ENCODE data around the gene GOLGA6D.
"Not testable (repeated sequence)": the region's sequence is repeated elsewhere in the genome, so short reads cannot be mapped to it uniquely, and the experiment has no call there.

GOLGA6D gene

DNA sequence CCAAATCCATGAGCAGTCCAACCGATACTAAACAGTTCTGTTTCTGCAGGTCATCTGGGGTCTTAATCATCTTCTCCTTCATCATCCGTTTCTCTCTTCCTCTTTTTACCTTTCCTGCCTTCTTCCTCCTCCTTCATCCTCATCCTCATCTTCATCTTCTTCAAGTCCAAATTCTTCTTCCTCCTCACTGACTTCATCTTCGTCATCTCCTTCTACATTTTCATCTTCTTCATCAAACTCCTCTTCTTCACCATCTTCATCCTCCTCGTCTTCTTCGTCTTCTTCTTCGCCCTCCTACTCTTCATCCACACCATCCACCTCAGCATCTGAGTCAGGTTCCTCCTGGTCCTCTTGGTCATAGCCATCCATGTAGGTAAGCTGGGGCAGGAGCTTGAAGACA is 39.1 kb downstream of the GOLGA6D start:
- TF ChIP-seq PAX5 (IDR thresholded peaks at IDR 0.05; ENCODE audit: insufficient read depth, low read length, severe bottlenecking) = no peak
- TF ChIP-seq POLR2A (IDR thresholded peaks at IDR 0.05; ENCODE audit: low read depth, low read length) = no peak
- TF ChIP-seq POU2F2 (IDR thresholded peaks at IDR 0.05; ENCODE audit: low read depth, low read length) = no peak
- no peak for TF ChIP-seq TAF1 (IDR thresholded peaks at IDR 0.05; ENCODE audit: low read depth, low read length)
- TF ChIP-seq SPI1 (IDR thresholded peaks at IDR 0.05; ENCODE audit: low read depth, low read length) = 0 out of 2 replicates have a peak, but pooled peaks have one; percentile 14
- DNase-seq (ENCODE audit: insufficient read length, low spot score) (no peak), FAIRE-seq (no peak)

DNA sequence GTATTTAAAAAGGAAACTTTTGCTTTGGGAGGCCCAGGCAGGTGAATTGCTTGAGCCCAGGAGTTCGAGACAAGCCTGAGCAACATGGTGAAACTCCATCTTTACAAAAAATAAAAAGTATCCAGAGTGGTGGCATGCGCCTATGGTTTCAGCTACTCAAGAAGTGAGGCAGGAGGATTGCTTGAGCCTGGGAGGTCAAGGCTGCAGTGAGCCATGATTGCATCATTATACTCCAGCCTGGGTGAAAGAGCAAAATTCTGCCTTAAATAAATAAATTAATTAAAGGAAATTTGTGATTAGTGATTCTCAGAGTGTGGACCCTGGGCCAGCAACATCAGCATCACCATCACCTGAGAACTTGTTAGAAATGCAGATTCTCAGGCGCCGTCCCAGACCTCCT is 43.3 kb downstream of the GOLGA6D start:
- TF ChIP-seq POLR2A (IDR thresholded peaks at IDR 0.05; ENCODE audit: low read depth, low read length) (no peak), POLR2AphosphoS5 (IDR thresholded peaks at IDR 0.05; ENCODE audit: low read depth, low read length) (no peak)
- FAIRE-seq = no peak

DNA sequence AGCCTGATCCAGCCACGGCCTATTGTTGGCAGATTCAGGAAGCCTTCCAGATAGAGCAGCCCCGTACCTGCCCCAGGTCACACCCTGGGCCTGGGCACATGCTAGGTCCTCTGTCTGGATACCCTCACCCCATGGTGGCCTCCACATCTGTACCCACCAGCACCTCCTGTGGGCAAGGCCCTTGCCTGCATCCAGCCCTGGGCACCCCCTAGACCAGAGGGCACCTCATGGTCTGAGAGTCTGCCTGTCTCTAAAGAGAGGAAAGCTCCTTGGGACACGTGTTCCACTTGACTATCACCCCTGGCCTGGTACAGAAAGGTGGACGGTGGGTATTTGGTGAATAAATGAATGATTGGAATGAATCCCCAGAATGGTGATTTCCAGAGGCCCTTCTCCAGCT is 44.4 kb downstream of the GOLGA6D start:
- FAIRE-seq = no peak
- no peak for TF ChIP-seq SPI1 (IDR thresholded peaks at IDR 0.05; ENCODE audit: low read depth, low read length)
- no peak for TF ChIP-seq POU2F2 (IDR thresholded peaks at IDR 0.05; ENCODE audit: low read depth, low read length)
- TF ChIP-seq POLR2AphosphoS5 (IDR thresholded peaks at IDR 0.05; ENCODE audit: low read depth, low read length) = no peak
- no peak for TF ChIP-seq PAX5 (IDR thresholded peaks at IDR 0.05; ENCODE audit: insufficient read depth, low read length, severe bottlenecking)
- no peak for TF ChIP-seq POLR2A (IDR thresholded peaks at IDR 0.05; ENCODE audit: low read depth, low read length)
- DNase-seq (ENCODE audit: insufficient read length, low spot score) = no peak

More for the DNA sequence above, 43.3 kb downstream of the GOLGA6D start:
- DNase-seq (ENCODE audit: insufficient read length, low spot score) = no peak

DNA sequence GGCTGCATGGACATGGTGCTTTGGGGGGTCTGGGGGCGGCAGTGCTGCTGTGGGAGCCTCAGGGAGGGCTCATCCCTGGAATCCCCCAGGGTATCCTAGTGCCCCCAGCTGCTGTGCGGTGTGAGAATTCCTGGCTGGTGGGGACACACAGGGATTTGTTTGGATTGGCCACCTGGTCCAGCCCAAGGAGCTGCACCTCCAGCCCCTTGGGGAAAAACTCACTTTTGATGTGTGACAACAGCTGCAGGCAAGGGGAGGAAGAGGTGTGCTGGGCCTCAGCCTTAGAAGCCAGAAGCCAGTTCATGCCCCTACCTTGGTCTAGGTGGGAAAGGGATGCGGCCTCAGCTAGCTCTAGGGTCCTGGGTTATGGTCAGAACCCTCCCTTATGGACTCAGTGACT is 44.9 kb downstream of the GOLGA6D start:
- TF ChIP-seq POLR2AphosphoS5 (IDR thresholded peaks at IDR 0.05; ENCODE audit: low read depth, low read length) (no peak), SPI1 (IDR thresholded peaks at IDR 0.05; ENCODE audit: low read depth, low read length) (no peak), TAF1 (IDR thresholded peaks at IDR 0.05; ENCODE audit: low read depth, low read length) (no peak), POLR2A (IDR thresholded peaks at IDR 0.05; ENCODE audit: low read depth, low read length) (no peak), PAX5 (IDR thresholded peaks at IDR 0.05; ENCODE audit: insufficient read depth, low read length, severe bottlenecking) (no peak), POU2F2 (IDR thresholded peaks at IDR 0.05; ENCODE audit: low read depth, low read length) (no peak)
- FAIRE-seq = no peak
- no peak for DNase-seq (ENCODE audit: insufficient read length, low spot score)

DNA sequence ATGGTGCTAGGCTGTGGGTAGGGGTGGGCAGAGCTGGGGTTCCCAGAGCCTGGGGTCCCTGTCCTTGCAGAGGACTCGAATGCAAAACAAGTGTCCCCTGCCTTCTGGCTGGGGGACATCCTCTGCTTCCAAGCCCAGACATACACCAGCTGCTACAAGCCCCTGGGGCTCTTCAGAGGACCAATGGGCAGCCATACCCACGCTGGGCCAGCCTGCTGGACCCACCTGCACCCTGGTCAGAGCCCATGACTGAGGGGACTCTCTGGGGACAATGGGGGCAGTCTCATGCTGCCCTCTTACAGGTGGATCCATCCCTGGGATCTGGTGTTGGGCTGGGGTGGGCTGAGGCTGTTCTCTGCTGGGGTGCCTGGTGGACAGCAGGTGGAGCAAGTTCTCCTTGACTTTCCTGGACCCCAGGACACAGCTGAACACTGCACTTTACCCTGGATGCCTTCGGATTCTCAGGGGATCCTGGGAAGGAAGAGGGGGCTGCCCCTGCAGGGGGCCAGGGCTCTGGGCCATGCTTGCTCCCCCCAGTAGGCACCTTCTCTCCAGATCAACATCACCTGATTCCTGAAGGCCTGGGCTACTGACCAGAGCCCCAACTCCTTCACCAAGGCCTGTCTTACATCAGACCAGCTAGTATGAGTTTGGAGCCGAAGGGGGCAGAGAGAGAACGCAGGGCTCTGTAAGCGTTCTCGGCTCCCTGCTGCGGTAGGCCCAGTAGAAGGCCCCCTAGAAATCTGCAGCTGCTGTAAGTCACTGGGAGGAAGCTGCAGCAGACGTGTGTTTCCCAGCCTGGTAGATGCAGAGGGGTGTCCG is 46.1 kb downstream of the GOLGA6D start:
- DNase-seq (ENCODE audit: insufficient read length, low spot score) = no peak
- no peak for FAIRE-seq

DNA sequence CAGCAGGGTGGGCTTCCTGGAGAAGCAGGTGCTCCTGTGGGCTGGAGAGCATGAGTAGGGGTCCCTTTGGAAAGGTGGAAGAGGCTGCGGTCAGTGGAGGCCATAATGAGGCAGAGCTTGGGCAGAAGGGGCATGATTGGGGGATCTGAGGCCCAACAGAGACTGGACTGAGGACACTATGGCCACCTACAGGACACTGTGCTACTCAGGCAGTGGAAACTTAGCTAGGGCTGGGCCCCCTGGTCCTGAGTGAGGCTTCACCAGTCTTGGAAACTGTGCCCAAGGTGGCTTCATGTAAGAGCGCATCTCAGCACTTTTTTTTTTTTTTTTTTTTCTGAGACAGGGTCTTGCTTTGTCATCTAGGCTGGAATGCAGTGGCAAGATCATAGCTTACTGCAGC is 46.9 kb downstream of the GOLGA6D start:
- FAIRE-seq = no peak
- TF ChIP-seq SPI1 (IDR thresholded peaks at IDR 0.05; ENCODE audit: low read depth, low read length) (no peak), POLR2AphosphoS5 (IDR thresholded peaks at IDR 0.05; ENCODE audit: low read depth, low read length) (no peak), POLR2A (IDR thresholded peaks at IDR 0.05; ENCODE audit: low read depth, low read length) (no peak), POU2F2 (IDR thresholded peaks at IDR 0.05; ENCODE audit: low read depth, low read length) (no peak), PAX5 (IDR thresholded peaks at IDR 0.05; ENCODE audit: insufficient read depth, low read length, severe bottlenecking) (no peak), TAF1 (IDR thresholded peaks at IDR 0.05; ENCODE audit: low read depth, low read length) (no peak)
- DNase-seq (ENCODE audit: insufficient read length, low spot score) = no peak

More for the DNA sequence above, 46.1 kb downstream of the GOLGA6D start:
- TF ChIP-seq PAX5 (IDR thresholded peaks at IDR 0.05; ENCODE audit: insufficient read depth, low read length, severe bottlenecking) (no peak), POU2F2 (IDR thresholded peaks at IDR 0.05; ENCODE audit: low read depth, low read length) (no peak), SPI1 (IDR thresholded peaks at IDR 0.05; ENCODE audit: low read depth, low read length) (no peak)

DNA sequence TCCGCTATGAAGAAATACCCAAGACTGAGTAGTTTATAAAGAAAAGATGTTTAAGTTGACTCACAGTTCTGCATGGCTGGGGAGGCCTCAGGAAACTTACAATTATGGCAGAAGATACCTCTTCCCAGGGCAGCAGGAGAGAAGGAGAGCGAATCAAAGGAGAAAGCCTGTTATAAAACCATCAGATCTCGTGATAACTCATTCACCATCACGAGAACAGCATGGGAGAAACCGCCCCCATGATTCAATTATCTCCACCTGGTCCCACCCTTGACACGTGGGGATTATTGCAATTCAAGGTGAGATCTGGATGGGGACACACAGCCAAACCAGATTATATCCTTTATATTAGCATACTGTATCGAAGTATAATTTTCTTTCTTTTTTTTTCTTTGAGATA is 49.5 kb downstream of the GOLGA6D start:
- not testable (repeated sequence) for DNase-seq (ENCODE audit: insufficient read length, low spot score); FAIRE-seq

DNA sequence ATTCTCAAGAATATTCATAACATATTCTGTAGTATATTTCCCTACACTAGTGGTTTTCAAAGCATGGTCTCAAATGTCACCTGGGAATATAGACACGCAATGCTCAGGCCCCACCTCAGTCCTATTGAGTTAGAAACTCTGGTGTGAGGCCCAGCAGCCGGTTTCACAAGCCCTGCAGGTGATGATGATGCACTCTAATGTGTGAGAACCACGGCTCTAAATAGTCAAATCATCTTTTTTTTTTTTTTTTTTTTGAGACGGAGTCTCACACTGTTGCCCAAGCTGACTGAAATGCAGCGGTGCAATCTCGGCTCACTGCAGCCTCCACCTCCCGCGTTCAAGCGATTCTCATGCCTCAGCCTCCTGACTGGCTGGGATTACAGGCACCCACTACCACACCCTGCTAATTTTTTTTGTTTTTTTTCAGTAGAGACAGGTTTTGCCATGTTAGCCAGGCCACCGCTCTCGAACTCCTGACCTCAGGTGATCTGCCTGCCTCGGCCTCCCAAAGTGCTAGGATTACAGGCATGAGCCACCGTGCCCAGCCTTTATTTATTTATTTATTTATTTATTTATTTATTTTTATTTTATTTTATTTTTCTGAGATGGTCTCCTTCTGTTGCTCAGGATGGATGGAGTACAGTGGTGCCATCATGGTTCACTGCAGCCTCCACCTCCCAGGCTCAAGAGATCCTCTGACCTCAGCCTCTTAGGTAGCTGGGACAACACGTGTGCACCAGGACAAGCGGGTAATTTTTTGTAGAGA is 51.2 kb downstream of the GOLGA6D start:
- not testable (repeated sequence) for FAIRE-seq; DNase-seq (ENCODE audit: insufficient read length, low spot score)

DNA sequence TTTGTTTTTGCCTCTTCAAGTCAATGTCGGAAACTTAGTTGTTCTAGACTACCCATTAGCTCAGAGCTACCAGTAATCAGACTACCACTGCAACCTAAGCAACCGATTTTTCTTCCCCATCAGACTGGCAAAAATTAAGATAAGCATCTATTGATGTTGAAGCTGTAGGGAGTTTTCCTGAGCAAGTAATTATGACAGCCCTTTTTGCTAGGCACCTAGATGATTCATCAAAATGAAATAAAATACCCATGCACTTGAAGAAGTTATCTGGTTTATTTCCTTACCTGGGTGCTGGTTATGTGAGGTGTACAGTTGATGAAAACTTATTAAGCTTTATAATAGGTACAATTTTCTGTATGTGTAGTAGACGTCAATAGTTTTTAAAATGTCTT is 52.7 kb downstream of the GOLGA6D start:
- TF ChIP-seq POU2F2 (IDR thresholded peaks at IDR 0.05; ENCODE audit: low read depth, low read length) = no peak
- no peak for TF ChIP-seq SPI1 (IDR thresholded peaks at IDR 0.05; ENCODE audit: low read depth, low read length)
- TF ChIP-seq POLR2A (IDR thresholded peaks at IDR 0.05; ENCODE audit: low read depth, low read length) = no peak
- no peak for TF ChIP-seq TAF1 (IDR thresholded peaks at IDR 0.05; ENCODE audit: low read depth, low read length)
- no peak for TF ChIP-seq PAX5 (IDR thresholded peaks at IDR 0.05; ENCODE audit: insufficient read depth, low read length, severe bottlenecking)
- no peak for TF ChIP-seq POLR2AphosphoS5 (IDR thresholded peaks at IDR 0.05; ENCODE audit: low read depth, low read length)
- no peak for DNase-seq (ENCODE audit: insufficient read length, low spot score)
- FAIRE-seq = no peak

DNA sequence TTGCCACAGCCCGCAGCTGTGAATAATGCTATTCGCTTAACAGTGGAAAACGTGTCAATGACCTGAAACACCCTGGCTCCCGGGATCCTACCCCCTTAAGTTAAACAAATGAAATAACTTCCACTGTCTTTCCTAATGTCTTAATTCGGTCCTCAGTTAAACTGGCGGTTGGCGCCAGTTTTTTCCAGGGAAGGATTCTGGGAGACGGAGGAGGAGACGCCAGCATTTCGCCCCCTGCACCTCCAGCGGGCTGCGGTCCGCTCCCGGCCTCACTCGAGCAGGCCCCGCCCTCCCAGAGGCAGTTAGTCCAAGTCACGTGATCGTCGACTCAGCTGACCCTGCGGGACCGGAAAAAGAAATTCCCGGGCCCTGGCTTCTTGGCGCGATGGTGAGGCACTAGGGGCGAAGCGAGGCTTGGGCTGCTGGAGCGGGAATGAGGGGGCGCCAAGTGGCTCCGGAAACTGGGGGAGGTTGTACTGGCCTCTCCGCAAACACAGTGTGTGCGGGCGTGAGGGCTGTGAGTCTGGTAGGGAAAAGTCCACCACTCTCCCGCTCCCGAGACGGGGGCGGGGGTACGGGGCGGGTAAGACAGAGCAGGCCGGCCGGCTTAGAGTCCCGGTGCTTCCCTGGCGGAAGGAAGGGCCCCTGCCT is 53.2 kb downstream of the GOLGA6D start, which contains the start of gene COMMD4:
Gene COMMD4, plus strand, starts transcription at position 359 of the 651 bp plus-strand sequence. Its CDS starts 27 bp downstream, at position 386.
- DNase-seq (ENCODE audit: insufficient read length, low spot score) = peak; percentile 61
- peak; percentile 82 for FAIRE-seq
- TF ChIP-seq PAX5 (IDR thresholded peaks at IDR 0.05; ENCODE audit: insufficient read depth, low read length, severe bottlenecking) (no peak), TAF1 (IDR thresholded peaks at IDR 0.05; ENCODE audit: low read depth, low read length) (peak; percentile 41; the same call in 1 of the 2 replicates)
